Activated CD4-positive, CD25-positive, alpha-beta regulatory T cell treated with anti-CD3 and anti-CD28 coated beads, Interleukin-2, amount 50 U/mL, for 24 hours (primary cell): ENCODE measurements around the gene MADD.
A peak's percentile ranks its signal among the peaks of the same experiment; 100 is the strongest.

Experiments used
- ATAC-seq, 2 donors: fragments of 150-1000 bp; cut with Tn5 transposase; one replicate each; pipeline ENCODE4 v1.10.0; 2021; ENCODE audit warnings: mild to moderate bottlenecking in 1 of 2, moderate library complexity in 1 of 2

Gene MADD

GRCh38 chr11:47360341-47360740, 90.4 kb downstream of the MADD start:
- ATAC-seq: no peak

DNA sequence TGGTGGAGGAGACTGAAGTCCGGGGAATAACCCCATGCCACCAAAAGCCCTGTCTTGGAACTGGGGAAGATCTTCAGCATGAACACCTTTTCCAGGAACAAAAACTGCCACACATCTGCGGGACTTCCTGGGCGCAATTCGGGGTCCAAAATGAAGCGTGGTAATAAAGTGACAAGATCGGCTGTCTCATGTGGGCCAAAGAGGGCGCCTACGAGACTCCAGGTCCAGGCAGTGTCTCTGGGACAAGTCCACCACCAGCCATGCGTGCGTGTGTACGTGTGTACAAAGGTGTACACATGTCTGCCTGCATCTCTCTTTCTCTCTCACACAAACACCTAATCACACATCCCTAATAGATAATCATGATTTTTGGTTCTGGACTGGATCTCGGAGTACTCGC, 91.5 kb downstream of the MADD start:
- no peak for ATAC-seq

GRCh38 chr11:47366020-47366490, 96.1 kb downstream of the MADD start:
- ATAC-seq: peak in 1 of 2 donors; percentile 48

DNA sequence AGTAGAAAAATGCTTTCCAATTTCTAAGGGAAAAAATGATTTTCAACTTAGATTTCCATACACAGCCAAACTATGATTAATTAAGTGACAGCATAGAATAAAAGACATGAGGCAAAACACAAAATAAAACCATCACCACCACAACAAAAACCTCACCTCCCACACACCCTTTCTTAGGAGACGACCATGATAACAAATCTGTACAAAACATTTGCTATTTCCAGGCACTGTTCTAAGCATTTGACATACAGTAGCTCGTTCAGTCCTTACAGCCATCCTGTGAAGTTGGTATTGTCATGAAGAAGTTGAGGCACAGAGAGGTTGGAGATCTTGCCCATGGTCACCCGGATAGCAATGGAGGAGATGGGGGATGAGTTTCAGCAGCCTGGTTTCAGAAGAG, 99.7 kb downstream of the MADD start:
- ATAC-seq: no peak

GRCh38 chr11:47372422-47372821, 102.5 kb downstream of the MADD start:
- ATAC-seq: no peak

DNA sequence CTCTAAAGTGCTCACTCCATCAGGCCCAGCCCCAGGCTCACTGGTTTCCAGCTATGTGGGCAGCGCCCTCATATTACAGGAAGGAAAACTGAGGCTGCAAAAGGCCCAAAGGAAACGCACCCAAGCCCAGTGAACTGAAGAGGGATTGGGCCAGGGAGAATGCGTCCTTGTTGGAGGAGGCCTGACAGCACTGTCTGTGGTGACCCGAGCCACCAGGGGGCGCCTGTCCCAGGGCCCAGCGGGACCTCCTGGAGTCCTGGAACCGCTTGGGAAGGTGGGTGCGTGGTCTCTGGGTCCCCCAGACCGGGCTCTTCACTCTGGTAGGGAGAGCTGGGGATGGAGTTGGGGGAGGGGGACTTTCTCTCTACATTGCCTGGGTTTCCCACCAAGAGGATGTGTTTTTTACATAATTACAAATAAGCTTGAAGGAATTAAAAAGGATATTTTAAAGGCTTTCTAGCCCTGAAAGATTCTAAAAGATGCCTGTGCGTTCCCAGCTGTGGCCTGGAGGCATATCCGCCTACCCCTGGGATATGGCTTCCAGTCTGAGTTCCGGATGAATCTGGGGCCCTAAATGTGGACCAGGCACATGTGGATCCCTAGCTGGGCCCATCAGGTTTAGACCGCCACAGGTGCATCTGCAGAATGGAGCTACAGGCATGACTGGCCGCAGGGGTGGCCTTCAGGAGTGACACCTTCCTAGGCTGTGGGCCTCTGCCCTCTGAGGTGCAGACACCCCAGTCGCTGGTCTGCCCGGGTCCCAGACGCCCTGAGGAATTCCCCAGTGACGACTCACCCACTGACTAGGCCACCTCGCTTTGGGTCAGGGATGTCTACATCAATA, 104.2 kb downstream of the MADD start:
- ATAC-seq: peak; percentile 82 to 83

DNA sequence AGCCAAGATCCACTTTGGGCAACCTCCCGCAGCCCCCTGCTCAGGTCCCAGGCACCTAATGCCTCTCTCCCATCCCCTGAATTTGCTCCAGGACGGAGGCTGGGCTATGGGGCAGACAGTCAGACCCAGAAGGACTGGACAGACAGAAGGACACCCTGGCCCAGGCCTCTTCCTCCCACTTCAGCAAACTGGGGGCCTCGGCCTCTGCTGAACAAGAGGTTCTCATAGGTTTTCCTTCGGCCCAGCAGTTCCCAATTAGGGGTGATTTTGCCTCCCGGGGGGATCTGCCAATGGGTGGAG, 104.7 kb downstream of the MADD start:
- no peak for ATAC-seq

- no peak for ATAC-seq
Measured at GRCh38 chr11:47375020-47375419, 105.1 kb downstream of the MADD start.

DNA sequence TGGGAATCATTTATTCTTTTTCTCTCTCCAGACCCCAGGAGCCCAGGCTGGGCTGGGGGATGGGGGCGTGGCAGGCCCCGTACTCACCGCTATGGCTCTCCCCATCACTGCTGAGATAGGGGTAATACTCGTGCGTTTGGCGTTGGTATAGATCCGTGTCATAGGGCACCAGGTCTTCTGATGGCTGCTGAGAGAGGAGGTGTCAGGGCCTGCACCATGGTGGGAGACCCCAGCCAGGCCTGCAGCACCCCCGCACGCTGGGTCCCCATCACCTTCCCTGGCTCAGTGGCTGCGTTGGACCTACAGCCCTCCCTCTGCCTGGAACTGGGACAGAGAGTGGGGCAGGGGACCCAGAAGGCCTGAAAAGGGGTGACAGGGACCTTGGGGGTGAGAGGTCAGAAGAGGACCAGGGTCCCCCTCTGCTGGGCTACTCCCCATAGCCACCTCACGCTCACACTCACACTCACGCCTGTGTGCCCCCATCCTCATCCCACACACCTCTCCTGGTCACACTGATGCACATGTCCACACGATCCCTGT, 105.7 kb downstream of the MADD start:
- ATAC-seq: no peak

DNA sequence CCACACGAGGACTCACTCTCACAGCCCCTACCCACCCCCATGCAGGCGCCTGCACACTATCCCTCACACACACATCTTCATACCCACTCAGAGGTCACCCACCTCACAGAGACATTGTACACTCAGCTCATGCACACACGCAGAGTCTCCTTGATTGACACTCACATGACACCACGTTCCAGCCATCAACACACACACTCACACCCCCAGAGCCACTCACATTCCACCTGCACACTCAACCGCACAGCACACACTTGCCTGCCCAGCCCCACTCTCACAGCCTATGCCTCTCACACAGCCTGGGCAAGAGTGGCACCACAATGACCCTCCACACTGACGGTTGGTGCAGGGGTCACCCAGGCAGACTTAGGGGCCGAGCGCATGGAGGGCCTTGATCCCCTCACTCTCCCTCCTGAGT, 106.2 kb downstream of the MADD start:
- ATAC-seq: no peak

DNA sequence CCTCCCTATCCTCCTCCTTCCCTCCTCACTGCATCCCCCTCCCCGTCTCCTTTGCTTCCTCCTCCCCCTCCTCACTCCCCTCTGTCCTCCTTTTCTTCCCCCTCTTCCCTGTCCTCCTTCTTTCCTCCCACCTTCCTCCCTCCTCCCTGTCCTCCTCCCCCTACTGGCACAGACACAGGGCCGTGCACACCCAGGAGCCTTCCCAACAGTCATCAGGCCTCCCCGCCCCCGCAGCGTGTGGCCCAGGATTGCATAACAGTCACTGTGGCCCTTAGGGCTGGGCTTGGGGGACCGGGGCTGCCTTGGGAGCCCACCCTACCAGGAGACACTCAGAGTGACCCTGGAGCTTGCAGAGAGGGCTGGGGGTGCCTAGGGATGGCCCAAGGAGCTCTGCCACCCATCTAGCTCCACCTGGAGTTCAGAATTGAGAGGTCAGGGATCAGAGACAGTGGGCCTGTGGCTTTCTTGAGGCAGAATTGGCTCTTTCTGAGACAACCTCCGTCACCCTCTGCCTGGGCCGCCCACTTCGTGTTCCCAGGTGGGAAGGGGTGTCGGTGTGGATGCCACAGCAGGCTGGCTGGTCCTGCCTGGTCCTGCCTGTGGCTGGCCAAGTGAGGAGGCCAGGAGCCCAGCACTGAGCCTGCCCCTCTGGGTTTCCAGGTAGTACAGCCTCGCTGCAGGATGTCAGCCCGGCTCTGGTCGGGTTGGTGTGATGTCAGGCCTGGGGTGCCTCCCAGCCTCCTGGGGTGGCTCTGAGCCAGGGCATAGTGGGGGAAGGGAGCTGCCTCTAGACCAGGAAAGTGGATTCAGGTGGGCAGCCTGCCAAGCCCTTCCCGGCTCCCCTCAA, 106.8 kb downstream of the MADD start:
- ATAC-seq: no peak

DNA sequence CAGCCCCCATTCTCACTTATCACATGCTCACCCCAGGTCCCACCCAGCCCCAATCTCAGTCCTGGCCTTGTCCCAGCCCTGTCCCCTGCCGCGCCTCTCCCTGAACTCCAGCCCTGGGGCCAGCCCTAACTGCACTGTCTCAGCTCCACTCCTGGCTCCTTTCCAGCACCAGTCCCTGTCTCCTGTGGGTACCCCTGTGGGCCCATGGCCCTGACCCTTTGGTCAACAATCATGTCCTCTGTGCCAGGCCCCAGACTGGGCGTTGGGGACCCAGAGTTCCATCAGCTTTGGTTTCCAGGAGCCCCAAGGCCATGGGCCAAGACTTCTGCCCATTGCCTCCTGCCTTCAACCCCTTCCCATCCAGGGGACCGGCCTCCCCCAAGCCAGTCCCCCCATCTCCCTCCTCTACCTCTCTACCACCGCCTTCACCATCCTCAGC, 107.7 kb downstream of the MADD start:
- no peak for ATAC-seq

DNA sequence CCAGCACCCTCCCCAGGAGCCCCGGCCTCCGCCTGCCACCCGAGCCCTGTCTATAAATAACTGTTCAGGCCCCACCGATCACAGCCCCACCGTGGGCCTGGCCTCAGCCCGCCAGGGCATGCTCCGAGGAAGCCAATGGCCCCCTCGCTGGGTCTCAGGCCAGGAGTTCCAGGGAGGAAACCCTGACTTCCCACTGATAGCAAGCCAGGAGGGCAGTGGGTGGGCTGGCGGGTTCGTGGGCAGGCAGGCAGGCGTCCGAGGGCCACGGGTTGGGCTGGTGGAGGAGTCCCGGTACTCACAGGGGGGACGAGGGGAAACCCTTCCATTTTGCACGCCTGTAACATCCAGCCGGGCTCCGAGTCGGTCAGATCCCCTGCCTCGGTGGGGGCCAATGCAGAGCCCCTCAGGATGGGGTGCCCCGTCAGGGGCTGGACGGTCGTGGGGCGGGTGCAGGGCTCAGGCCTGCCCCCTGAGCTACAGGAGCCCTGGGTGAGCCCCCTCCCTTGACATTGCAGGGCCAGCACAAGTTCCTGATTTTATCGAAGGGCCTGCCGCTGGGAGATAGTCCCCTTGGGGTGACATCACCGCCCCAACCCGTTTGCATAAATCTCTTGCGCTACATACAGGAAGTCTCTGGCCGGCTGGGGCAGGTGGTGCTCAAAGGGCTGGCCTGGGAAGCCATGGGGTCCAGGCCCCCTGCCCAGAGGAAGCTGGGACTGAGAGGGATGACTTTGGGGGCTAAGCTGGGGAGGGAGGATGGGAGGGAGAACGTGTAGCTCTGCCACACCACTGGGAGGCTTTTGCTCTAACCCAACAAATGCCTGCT, 108.3 kb downstream of the MADD start, which contains the start of gene SPI1:
SPI1 (minus strand) TSS at position 538 of the 826 bp plus-strand sequence; CDS start at position 344, 194 bp downstream.
- peak in 1 of 2 donors; percentile 14 for ATAC-seq

GRCh38 chr11:47378836-47379170, 108.9 kb downstream of the MADD start:
- no peak for ATAC-seq

- ATAC-seq: no peak
Measured at GRCh38 chr11:47379317-47379716, 109.4 kb downstream of the MADD start.
